H1 (cell line): Measurements from ENCODE around the gene FBXW5. TPM values are rescaled to one million over a fixed set of nuclear protein-coding genes. Genes with fewer than 3 reads are reported as not detected.

Experiments
- CTCF ChIA-PET: fragments of 300-600 bp; sonication (Branson Sonifier 250); formaldehyde crosslinking; loops from one replicate; lab custom pipeline; 2021; ENCODE audit not compliant: partially characterized antibody; lab: Charles Lee
- POLR2A ChIA-PET: fragments of 300-600 bp; sonication (Branson Sonifier 250); formaldehyde crosslinking; loops from one replicate; lab custom pipeline; 2021; ENCODE audit warnings: inconsistent platforms; ENCODE audit not compliant: partially characterized antibody; lab: Charles Lee
- DNase-seq, 2 experiments: peaks; one replicate each; pipeline versions ENCODE4 v3.0.0 to v3.0.0-alpha.2; 2010 to 2022; ENCODE audit warnings: low spot score in 2 of 2, low read depth in 1 of 2, mixed read lengths in 1 of 2
- FAIRE-seq: peaks from 2 replicates; lab custom pipeline; 2011; peaks lifted over from hg19 to GRCh38; lab: Jason Lieb, UNC
- H2AFZ ChIP-seq: 2 replicates; pipeline ENCODE4 v1.8.1; 2012; ENCODE audit warnings: low read length, inconsistent platforms
- H2AK5ac ChIP-seq: 2 replicates; pipeline ENCODE4 v1.6.1; 2013; ENCODE audit warnings: low read depth, low read length
- H2BK120ac ChIP-seq: replicated peaks from 2 replicates; pipeline ENCODE3; 2013; ENCODE audit warnings: low read depth, low read length, inconsistent platforms
- H2BK12ac ChIP-seq: 2 replicates; pipeline ENCODE4 v1.6.1; 2013; ENCODE audit warnings: low read depth, low read length
- H2BK15ac ChIP-seq: 2 replicates; pipeline ENCODE4 v1.6.1; 2013; ENCODE audit warnings: low read length
- H2BK20ac ChIP-seq: 2 replicates; pipeline ENCODE4 v1.6.1; 2013; ENCODE audit warnings: low read length
- H2BK5ac ChIP-seq: 2 replicates; pipeline ENCODE4 v1.6.1; 2013; ENCODE audit warnings: low read depth, low read length
- H3K14ac ChIP-seq: 2 replicates; pipeline ENCODE4 v1.6.1; 2013; ENCODE audit warnings: inconsistent platforms; ENCODE audit not compliant: insufficient read length
- H3K18ac ChIP-seq: 2 replicates; pipeline ENCODE4 v1.6.1; 2013; ENCODE audit warnings: low read length; ENCODE audit errors: extremely low read depth
- H3K23ac ChIP-seq: 2 replicates; pipeline ENCODE4 v1.6.1; 2013; ENCODE audit warnings: inconsistent platforms; ENCODE audit not compliant: insufficient read length
- H3K23me2 ChIP-seq: 2 replicates; pipeline ENCODE4 v1.6.1; 2013; ENCODE audit warnings: low read depth, low read length
- H3K27ac ChIP-seq: 2 replicates; pipeline ENCODE4 v1.6.1; 2011; ENCODE audit warnings: low read depth, low read length, inconsistent platforms
- H3K27me3 ChIP-seq, 4 experiments: replicated peaks in 1 of 4; 1 replicate in 1 of 4; 2 replicates in 3 of 4; pipeline versions ENCODE4 v1.6.1 to v1.8.1; 2011 to 2013; ENCODE audit warnings: low read length in 3 of 4, mild to moderate bottlenecking in 3 of 4, inconsistent platforms in 2 of 4, mixed read lengths in 2 of 4, moderate library complexity in 1 of 4; ENCODE audit not compliant: control insufficient read depth in 3 of 4, insufficient read depth in 3 of 4; ENCODE audit errors: extremely low read depth in 1 of 4
- H3K36me3 ChIP-seq, 4 experiments: 2 replicates each; pipeline versions ENCODE4 v1.6.1 to v1.8.1; 2011 to 2013; ENCODE audit warnings: mild to moderate bottlenecking in 4 of 4, low read length in 3 of 4, moderate library complexity in 2 of 4, control low read depth in 1 of 4, inconsistent platforms in 1 of 4; ENCODE audit not compliant: insufficient read depth in 4 of 4, control insufficient read depth in 2 of 4
- H3K4ac ChIP-seq: replicated peaks from 2 replicates; pipeline ENCODE3; 2013; ENCODE audit warnings: low read length, low read depth, mixed read lengths, inconsistent platforms; ENCODE audit not compliant: insufficient read length
- H3K4me1 ChIP-seq, 4 experiments: replicated peaks in 1 of 4; 1 replicate in 1 of 4; 2 replicates in 3 of 4; pipeline versions ENCODE4 v1.6.1 to v1.8.1; 2011 to 2013; ENCODE audit warnings: low read length in 3 of 4, inconsistent platforms in 2 of 4, mixed read lengths in 1 of 4; ENCODE audit not compliant: insufficient read depth in 4 of 4, control insufficient read depth in 3 of 4
- H3K4me2 ChIP-seq, 2 experiments: 2 replicates each; pipeline versions ENCODE4 v1.6.1 to v1.8.1; 2011 to 2013; ENCODE audit warnings: low read depth in 2 of 2, low read length in 2 of 2, control low read depth in 1 of 2, inconsistent platforms in 1 of 2, mild to moderate bottlenecking in 1 of 2; ENCODE audit not compliant: insufficient read depth in 1 of 2
- H3K4me3 ChIP-seq, 4 experiments: fragments of 200-600, 300-600 bp in 1 of 4; sonication (generic), shearing (Covaris generic), sonication (Bioruptor Twin) in 1 of 4; 2 replicates each; pipeline versions ENCODE4 v1.5.1 to v1.8.1; 2011 to 2016; ENCODE audit warnings: low read length in 4 of 4, low read depth in 3 of 4, control low read depth in 2 of 4, inconsistent platforms in 2 of 4, mild to moderate bottlenecking in 2 of 4, mixed read lengths in 1 of 4, moderate library complexity in 1 of 4; ENCODE audit not compliant: insufficient read depth in 2 of 4; ENCODE audit errors: extremely low read depth in 1 of 4
- H3K56ac ChIP-seq: replicated peaks from 2 replicates; pipeline ENCODE3; 2013; ENCODE audit warnings: low read depth, mild to moderate bottlenecking, mixed read lengths, low read length, inconsistent platforms; ENCODE audit not compliant: insufficient read length
- H3K79me1 ChIP-seq: 2 replicates; pipeline ENCODE4 v1.6.1; 2013; ENCODE audit warnings: low read depth, low read length, control low read depth
- H3K79me2 ChIP-seq, 2 experiments: 2 replicates each; pipeline versions ENCODE4 v1.6.1 to v1.8.1; 2012 to 2013; ENCODE audit warnings: low read length in 2 of 2, mild to moderate bottlenecking in 2 of 2, inconsistent platforms in 1 of 2; ENCODE audit not compliant: insufficient read depth in 2 of 2, control insufficient read depth in 1 of 2
- H3K9ac ChIP-seq, 4 experiments: replicated peaks in 1 of 4; 1 replicate in 1 of 4; 2 replicates in 3 of 4; pipeline versions ENCODE4 v1.6.1 to v1.8.1; 2011 to 2013; ENCODE audit warnings: low read depth in 3 of 4, low read length in 3 of 4, control low read depth in 2 of 4, mild to moderate bottlenecking in 2 of 4, moderate library complexity in 2 of 4, inconsistent platforms in 1 of 4; ENCODE audit errors: extremely low read depth in 1 of 4
- H3K9me3 ChIP-seq, 2 experiments: 2 replicates each; pipeline versions ENCODE4 v1.6.1 to v1.8.1; 2012 to 2013; ENCODE audit warnings: mild to moderate bottlenecking in 2 of 2, moderate library complexity in 2 of 2, control low read depth in 1 of 2, inconsistent platforms in 1 of 2, low read depth in 1 of 2, low read length in 1 of 2, mixed read lengths in 1 of 2; ENCODE audit not compliant: insufficient read depth in 2 of 2
- H4K20me1 ChIP-seq, 2 experiments: replicated peaks in 1 of 2; 2 replicates each; pipeline versions ENCODE3 to v1.8.1; 2011 to 2013; ENCODE audit warnings: inconsistent platforms in 2 of 2, low read length in 2 of 2, mild to moderate bottlenecking in 1 of 2; ENCODE audit not compliant: insufficient read depth in 2 of 2, control insufficient read depth in 1 of 2
- H4K5ac ChIP-seq: 2 replicates; pipeline ENCODE4 v1.6.1; 2013; ENCODE audit warnings: low read length, low read depth, mixed read lengths, inconsistent platforms; ENCODE audit not compliant: insufficient read length
- H4K8ac ChIP-seq: 2 replicates; pipeline ENCODE4 v1.8.0; 2013; ENCODE audit warnings: mild to moderate bottlenecking, moderate library complexity, low read length, inconsistent platforms; ENCODE audit not compliant: insufficient read depth; ENCODE audit errors: extremely low read depth
- H4K91ac ChIP-seq: replicated peaks from 2 replicates; pipeline ENCODE3; 2013; ENCODE audit warnings: low read length, mixed read lengths, inconsistent platforms; ENCODE audit not compliant: insufficient read length
- BACH1 ChIP-seq: IDR thresholded peaks from 2 replicates; pipeline ENCODE4 v1.6.1; 2012; ENCODE audit warnings: low read length, improper control_type of control experiment
- BRCA1 ChIP-seq: IDR thresholded peaks from 2 replicates; pipeline ENCODE4 v1.6.1; 2012; ENCODE audit warnings: low read depth, low read length, improper control_type of control experiment
- EZH2 ChIP-seq: fragments of 200-600 bp; sonication (generic); IDR thresholded peaks from 2 replicates; pipeline ENCODE4 v1.7.1; 2012; ENCODE audit warnings: low read depth, mild to moderate bottlenecking, moderate library complexity, low read length, inconsistent platforms; ENCODE audit not compliant: severe bottlenecking
- GABPA ChIP-seq: IDR thresholded peaks from 2 replicates; pipeline ENCODE4 v1.6.1; 2011; ENCODE audit warnings: mild to moderate bottlenecking, low read length, moderate library complexity, borderline replicate concordance; ENCODE audit not compliant: insufficient read depth
- MAFK ChIP-seq: IDR thresholded peaks from 2 replicates; pipeline ENCODE4 v1.6.1; 2012; ENCODE audit warnings: low read depth, mild to moderate bottlenecking, improper control_type of control experiment, low read length
- POLR2AphosphoS5 ChIP-seq: IDR thresholded peaks from 2 replicates; pipeline ENCODE4 v1.6.1; 2011; ENCODE audit warnings: low read depth, low read length
- RAD21 ChIP-seq, 2 experiments: IDR thresholded peaks in 1 of 2; conservative IDR thresholded peaks in 1 of 2; 2 replicates each; pipeline ENCODE4 v1.6.1; 2011; ENCODE audit warnings: low read depth in 2 of 2, low read length in 2 of 2, improper control_type of control experiment in 1 of 2, inconsistent platforms in 1 of 2, mild to moderate bottlenecking in 1 of 2, moderate library complexity in 1 of 2
- RBBP5 ChIP-seq: IDR thresholded peaks from 2 replicates; pipeline ENCODE4 v1.7.1; 2012; ENCODE audit warnings: low read depth, mild to moderate bottlenecking, inconsistent platforms, low read length, moderate library complexity, borderline replicate concordance
- SIRT6 ChIP-seq: IDR thresholded peaks from one replicate; pipeline ENCODE4 v1.7.1; 2012; ENCODE audit warnings: low read length, inconsistent platforms
- SIX5 ChIP-seq: IDR thresholded peaks from 2 replicates; pipeline ENCODE4 v1.6.1; 2011; ENCODE audit warnings: mild to moderate bottlenecking, low read depth, low read length
- TCF12 ChIP-seq: IDR thresholded peaks from 2 replicates; pipeline ENCODE4 v1.6.1; 2011; ENCODE audit warnings: low read depth, mild to moderate bottlenecking, low read length
- TEAD4 ChIP-seq: IDR thresholded peaks from 2 replicates; pipeline ENCODE4 v1.6.1; 2012; ENCODE audit warnings: low read depth, low read length, inconsistent platforms, mixed read lengths
- WGBS, 2 experiments: shearing (Covaris generic) in 1 of 2; methylation state at CpG; one replicate each; pipeline versions ENCODE4 v1.1.6 to v1.1.7; 2013 to 2015; ENCODE audit warnings: low lambda C conversion rate in 2 of 2, mixed read lengths in 2 of 2, inconsistent platforms in 1 of 2, low coverage in 1 of 2, missing lambda C conversion rate in 1 of 2; ENCODE audit not compliant: insufficient replicate concordance in 2 of 2, insufficient coverage in 1 of 2, insufficient read length in 1 of 2; ENCODE audit errors: extremely low coverage in 1 of 2, missing lambda C conversion rate in 1 of 2; 5-methylcytosine and 5-hydroxymethylcytosine counted together
- polyA plus RNA-seq, 7 experiments: library from polyadenylated mRNA; depleted of rRNA in 3 of 7; stranded (reverse) in 5 of 7; unstranded in 2 of 7; fragments of >200 nt in 5 of 7; fragments of 200-250 nt in 2 of 7; gene quantifications; 1 replicate in 5 of 7; 2 replicates in 1 of 7; 4 replicates in 1 of 7; pipeline versions ENCODE4 v1.2.1 to v1.2.3, GENCODE V29; 2011 to 2013; ENCODE audit warnings: missing spikeins in 2 of 7, mixed read lengths in 2 of 7
- total RNA-seq: library from RNA; stranded (reverse); fragmentation: NEBNext Ultra II Directional; extraction: Animal tissue kit (Norgen Biotek cat#: 25700); gene quantifications from 2 replicates; pipeline ENCODE4 v1.2.1, GENCODE V29; 2021

The FBXW5 gene
- total and polyA plus RNA-seq, 2 of the 8 experiments (the other 6 are each of a cell fraction or from before 2014, with no cell fraction given): 49.0 to 71.0 TPM

DNA sequence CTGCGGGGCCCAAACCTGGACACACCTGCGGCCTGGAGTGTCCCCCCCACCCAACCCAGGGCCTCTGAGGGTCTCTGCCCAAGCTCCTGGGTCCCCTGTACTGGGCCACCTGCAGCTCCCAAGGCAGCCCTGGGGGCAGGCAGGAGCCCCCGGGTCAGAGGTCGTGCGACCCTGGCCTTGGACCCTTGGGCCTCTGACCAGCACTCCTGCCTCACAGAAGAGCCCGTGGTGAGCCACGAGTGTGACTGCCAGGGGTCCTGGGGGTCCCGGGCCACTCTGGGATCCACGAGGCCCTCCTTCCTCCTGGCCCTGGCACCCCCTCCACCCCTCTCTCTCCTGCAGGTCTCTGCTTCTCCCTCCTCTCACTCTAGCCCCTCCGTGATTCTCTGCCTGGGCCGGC is 27.8 kb upstream of the FBXW5 start:
- H3K23me2 ChIP-seq: peaks cover under 1% of the 10 kb centered on the region; the same call in 1 of the 2 replicates
- no peak overlapping the region for H2BK12ac ChIP-seq
- no peak overlapping the region for H3K18ac ChIP-seq
- no peak overlapping the region for H4K8ac ChIP-seq
- H4K20me1 ChIP-seq: peaks cover 0 to 2% of the 10 kb centered on the region in 2 experiments
- POLR2A ChIA-PET: no interaction called here
- no peak overlapping the region for H2BK15ac ChIP-seq
- no peak for FAIRE-seq
- H3K4me1 ChIP-seq: peaks cover 0 to 4% (median 1%) of the 10 kb centered on the region in 4 experiments; a peak in 4 of 7 replicates
- no peak overlapping the region for H2BK120ac ChIP-seq
- peaks cover 0 to 5% (median 2%) of the 10 kb centered on the region in 4 experiments; a peak in 2 of 7 replicates for H3K27me3 ChIP-seq
- H3K14ac ChIP-seq: no peak overlapping the region
- H3K79me2 ChIP-seq: no peaks in the 10 kb centered on the region
- no peak for DNase-seq
- 95% methylated on average over 8 of the region's 11 CpGs; no CpG with 5 or more reads in 1 of the 2 experiments for WGBS, 2 experiments
- H3K9me3 ChIP-seq: no peaks in the 10 kb centered on the region
- no peak overlapping the region for H3K27ac ChIP-seq
- CTCF ChIA-PET: interaction anchor here (1.3 to 9.4 kb wide), 4 partner anchors 12 to 63 kb away, joined by 5 to 38 read pairs (median 22); no protein-coding TSS in a partner anchor
- no peak overlapping the region for H3K23ac ChIP-seq
- no peak overlapping the region for H3K4ac ChIP-seq
- no peaks in the 10 kb centered on the region for H3K36me3 ChIP-seq
- no peak overlapping the region for H4K5ac ChIP-seq
- H3K9ac ChIP-seq: no peak overlapping the region
- no peak for TF ChIP-seq SIX5
- no peak for TF ChIP-seq GABPA
- no peak for TF ChIP-seq RBBP5
- TF ChIP-seq POLR2AphosphoS5: no peak
- TF ChIP-seq MAFK: no peak
- TF ChIP-seq BACH1: no peak
- TF ChIP-seq TCF12: no peak
- no peak for TF ChIP-seq TEAD4
- TF ChIP-seq EZH2: no peak
- no peak for TF ChIP-seq SIRT6
- TF ChIP-seq BRCA1: no peak
- TF ChIP-seq RAD21 (IDR thresholded peaks at IDR 0.05 in 1 of 2, conservative IDR thresholded peaks at IDR 0.05 in 1 of 2; ENCODE audit: low read depth in 2 of 2, low read length in 2 of 2): no peak
- TF ChIP-seq, all 59 proteins: peak for 0
- Histone ChIP-seq H3K4me3 (no peak overlapping the region), H2AK5ac (no peak overlapping the region), H3K4me2 (no peak overlapping the region), H2BK5ac (no peak overlapping the region), H2AFZ (no peak overlapping the region), H3K56ac (no peak overlapping the region), H3K79me1 (no peaks in the 10 kb centered on the region), H4K91ac (no peak overlapping the region), H2BK20ac (no peak overlapping the region)
